Measurements from ENCODE around the gene CLECL1. TPM values are rescaled to one million over a fixed set of nuclear protein-coding genes. Genes with fewer than 3 reads are reported as not detected.

The CLECL1 gene
- total and polyA plus RNA-seq, 2 of the 8 experiments (the other 6 are each of a cell fraction or from before 2014, with no cell fraction given): not detected

DNA sequence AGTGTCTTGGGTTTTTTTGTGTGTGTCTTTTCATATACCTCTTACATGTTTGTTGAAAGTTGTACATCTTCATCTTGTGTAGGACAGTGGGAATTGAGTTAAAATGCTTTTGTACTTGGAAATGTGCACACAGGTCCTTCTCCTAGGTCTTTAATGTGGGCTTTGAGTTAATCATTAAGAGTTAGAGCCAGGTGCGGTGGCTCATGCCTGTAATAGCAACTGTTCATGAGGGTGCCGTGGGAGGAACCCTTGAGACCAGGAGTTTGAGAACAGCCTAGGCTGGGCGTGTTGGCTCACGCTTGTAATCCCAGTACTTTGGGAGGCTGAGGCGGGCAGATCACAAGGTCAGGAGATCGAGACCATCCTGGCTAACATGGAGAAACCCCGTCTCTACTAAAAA lies 13.9 kb downstream of the CLECL1 start:
- no peak overlapping the region for H2AK5ac ChIP-seq (ENCODE audit: low read depth, low read length)
- DNase-seq (ENCODE audit: low read depth in 1 of 2, low spot score in 2 of 2) (no peak), FAIRE-seq (no peak)
- no peaks in the 10 kb centered on the region for H3K23me2 ChIP-seq (ENCODE audit: low read depth, low read length)
- H3K27ac ChIP-seq (ENCODE audit: low read depth, low read length): no peak overlapping the region
- H4K91ac ChIP-seq (replicated peaks; ENCODE audit: insufficient read length, low read length): no peak overlapping the region
- no peaks in the 10 kb centered on the region for H4K20me1 ChIP-seq (replicated peaks in 1 of 2; ENCODE audit: control insufficient read depth in 1 of 2, insufficient read depth in 2 of 2, low read length in 2 of 2)
- H3K14ac ChIP-seq (ENCODE audit: insufficient read length): no peak overlapping the region
- H4K5ac ChIP-seq (ENCODE audit: insufficient read length, low read depth, low read length): no peak overlapping the region
- no peak overlapping the region for H2BK12ac ChIP-seq (ENCODE audit: low read depth, low read length)
- no peak overlapping the region for H4K8ac ChIP-seq (ENCODE audit: extremely low read depth, insufficient read depth, low read length)
- H2BK20ac ChIP-seq (ENCODE audit: low read length): no peak overlapping the region
- no peak overlapping the region for H3K4ac ChIP-seq (replicated peaks; ENCODE audit: insufficient read length, low read depth, low read length)
- no peak overlapping the region for H2BK5ac ChIP-seq (ENCODE audit: low read depth, low read length)
- H3K9me3 ChIP-seq (ENCODE audit: insufficient read depth in 2 of 2, low read depth in 1 of 2, low read length in 1 of 2): no peaks in the 10 kb centered on the region
- no peak overlapping the region for H2AFZ ChIP-seq (ENCODE audit: low read length)
- ChIA-PET POLR2A (ENCODE audit: partially characterized antibody) (no interaction called here), CTCF (ENCODE audit: partially characterized antibody) (no interaction called here)
- no peaks in the 10 kb centered on the region for H3K79me2 ChIP-seq (ENCODE audit: control insufficient read depth in 1 of 2, insufficient read depth in 2 of 2, low read length in 2 of 2)
- no peaks in the 10 kb centered on the region for H3K4me1 ChIP-seq (replicated peaks in 1 of 4; ENCODE audit: control insufficient read depth in 3 of 4, insufficient read depth in 4 of 4, low read length in 3 of 4)
- H3K23ac ChIP-seq (ENCODE audit: insufficient read length): no peak overlapping the region
- TF ChIP-seq SUZ12 (IDR thresholded peaks at IDR 0.05; ENCODE audit: low read length) (no peak), JUN (IDR thresholded peaks at IDR 0.05; ENCODE audit: low read depth, low read length) (no peak), BCL11A (IDR thresholded peaks at IDR 0.05; ENCODE audit: low read depth in 2 of 2, low read length in 2 of 2) (no peak), CEBPB (IDR thresholded peaks at IDR 0.05; ENCODE audit: low read depth, low read length) (no peak), JUND (IDR thresholded peaks at IDR 0.05; ENCODE audit: low read length) (no peak), CTBP2 (IDR thresholded peaks at IDR 0.05; ENCODE audit: borderline replicate concordance, insufficient read depth, insufficient read length, low read length) (no peak), EGR1 (IDR thresholded peaks at IDR 0.05; ENCODE audit: borderline replicate concordance, low read depth, low read length) (no peak), SAP30 (IDR thresholded peaks at IDR 0.05; ENCODE audit: insufficient read depth, insufficient replicate concordance, low read length) (no peak)
- TF ChIP-seq, protein P1, sequence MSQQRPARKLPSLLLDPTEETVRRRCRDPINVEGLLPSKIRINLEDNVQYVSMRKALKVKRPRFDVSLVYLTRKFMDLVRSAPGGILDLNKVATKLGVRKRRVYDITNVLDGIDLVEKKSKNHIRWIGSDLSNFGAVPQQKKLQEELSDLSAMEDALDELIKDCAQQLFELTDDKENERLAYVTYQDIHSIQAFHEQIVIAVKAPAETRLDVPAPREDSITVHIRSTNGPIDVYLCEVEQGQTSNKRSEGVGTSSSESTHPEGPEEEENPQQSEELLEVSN (IDR thresholded peaks at IDR 0.05): no peak
- TF ChIP-seq, protein P2, sequence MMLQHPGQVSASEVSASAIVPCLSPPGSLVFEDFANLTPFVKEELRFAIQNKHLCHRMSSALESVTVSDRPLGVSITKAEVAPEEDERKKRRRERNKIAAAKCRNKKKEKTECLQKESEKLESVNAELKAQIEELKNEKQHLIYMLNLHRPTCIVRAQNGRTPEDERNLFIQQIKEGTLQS (IDR thresholded peaks at IDR 0.05; ENCODE audit: insufficient read depth, low read depth, low read length): no peak
- no peak overlapping the region for H2BK15ac ChIP-seq (ENCODE audit: low read length)
- no peak overlapping the region for H3K4me3 ChIP-seq (ENCODE audit: extremely low read depth in 1 of 4, insufficient read depth in 2 of 4, low read depth in 3 of 4, low read length in 4 of 4)
- H3K18ac ChIP-seq (ENCODE audit: extremely low read depth, low read length): no peak overlapping the region
- no peaks in the 10 kb centered on the region for H3K36me3 ChIP-seq (ENCODE audit: control insufficient read depth in 2 of 4, insufficient read depth in 4 of 4, low read length in 3 of 4)
- no peak overlapping the region for H3K9ac ChIP-seq (replicated peaks in 1 of 4; ENCODE audit: extremely low read depth in 1 of 4, low read depth in 3 of 4, low read length in 3 of 4)
- no peak overlapping the region for H3K4me2 ChIP-seq (ENCODE audit: insufficient read depth in 1 of 2, low read depth in 2 of 2, low read length in 2 of 2)
- no peaks in the 10 kb centered on the region for H3K79me1 ChIP-seq (ENCODE audit: low read depth, low read length)
- H3K27me3 ChIP-seq (replicated peaks in 1 of 4; ENCODE audit: control insufficient read depth in 3 of 4, extremely low read depth in 1 of 4, insufficient read depth in 3 of 4, low read length in 3 of 4): no peaks in the 10 kb centered on the region
- WGBS, 2 experiments (ENCODE audit: extremely low coverage in 1 of 2, insufficient coverage in 1 of 2, insufficient read length in 1 of 2, insufficient replicate concordance in 2 of 2, low coverage in 1 of 2, low lambda C conversion rate in 2 of 2, missing lambda C conversion rate in 1 of 2): 79% methylated on average over 7 of the region's 7 CpGs; no CpG with 5 or more reads in 1 of the 2 experiments
- no peak overlapping the region for H3K56ac ChIP-seq (replicated peaks; ENCODE audit: insufficient read length, low read depth, low read length)
- H2BK120ac ChIP-seq (replicated peaks; ENCODE audit: low read depth, low read length): no peak overlapping the region
